Measurements from ENCODE around the gene CHRND. TPM values are rescaled to one million over a fixed set of nuclear protein-coding genes. Genes with fewer than 3 reads are reported as not detected.

The CHRND gene
- total and polyA plus RNA-seq, 2 experiments from 2014 or later = not detected

GRCh38 chr2:232584238-232584637 lies 58.3 kb downstream of the CHRND start:
- Histone ChIP-seq H3K4me3 (no peak overlapping the region), H3K9me3 (ENCODE audit: low read depth) (no peaks in the 10 kb centered on the region), H3K36me3 (replicated peaks; ENCODE audit: insufficient read depth, low read depth) (no peaks in the 10 kb centered on the region), H3K27ac (no peak overlapping the region), H3K4me2 (no peak overlapping the region), H3K27me3 (no peaks in the 10 kb centered on the region), H2AFZ (no peak overlapping the region), H3K9me2 (replicated peaks; ENCODE audit: insufficient read depth) (no peaks in the 10 kb centered on the region), H3K4me1 (ENCODE audit: insufficient read depth) (peaks cover 9% of the 10 kb centered on the region), H4K20me1 (ENCODE audit: insufficient read depth, poor library complexity, severe bottlenecking) (no peaks in the 10 kb centered on the region), H3K79me2 (no peaks in the 10 kb centered on the region)
- DNase-seq (ENCODE audit: low spot score) = no peak
- TF ChIP-seq EZH2phosphoT487 (IDR thresholded peaks at IDR 0.05; ENCODE audit: low read depth, severe bottlenecking, unreplicated experiment) (no peak), EZH2 (IDR thresholded peaks at IDR 0.05; ENCODE audit: borderline replicate concordance) (no peak), CTCF (IDR thresholded peaks at IDR 0.05; ENCODE audit: poor library complexity) (no peak)
- WGBS (ENCODE audit: low lambda C conversion rate, missing lambda C conversion rate) = 88% methylated on average over 6 of the region's 6 CpGs

Other genes starting within 250 kb of the CHRND start
- gene ALPP, start 147.4 kb upstream of the CHRND start, total RNA-seq = 6.5 and 8.7 TPM in 2 replicates
- gene ALPP, start 147.4 kb upstream of the CHRND start, polyA plus RNA-seq = 1.2 and 1.3 TPM in 2 replicates
- 0.16 and 1.5 TPM in 2 replicates for gene ALPG, start 119.3 kb upstream of the CHRND start, total RNA-seq
- gene ALPG, start 119.3 kb upstream of the CHRND start, polyA plus RNA-seq = 0.08 and 0.86 TPM in 2 replicates
- 3.9 and 4.1 TPM in 2 replicates for gene ALPI, start 70.0 kb upstream of the CHRND start, total RNA-seq
- gene ALPI, start 70.0 kb upstream of the CHRND start, polyA plus RNA-seq = 2.7 and 3.5 TPM in 2 replicates
- 1.0 and 1.1 TPM in 2 replicates for gene ECEL1, start 38.3 kb upstream of the CHRND start, total RNA-seq
- 1.2 and 1.4 TPM in 2 replicates for gene ECEL1, start 38.3 kb upstream of the CHRND start, polyA plus RNA-seq
- gene PRSS56, start 5.8 kb upstream of the CHRND start, total RNA-seq = not detected in 2 replicates
- not detected in 2 replicates for gene PRSS56, start 5.8 kb upstream of the CHRND start, polyA plus RNA-seq
- gene CHRNG, start 13.5 kb downstream of the CHRND start, total RNA-seq = not detected in 2 replicates
- gene CHRNG, start 13.5 kb downstream of the CHRND start, polyA plus RNA-seq = not detected in 2 replicates
- gene TIGD1, start 24.4 kb downstream of the CHRND start, total RNA-seq = 8.7 and 9.1 TPM in 2 replicates
- gene TIGD1, start 24.4 kb downstream of the CHRND start, polyA plus RNA-seq = 6.2 TPM in 2 replicates
- gene EIF4E2, start 24.5 kb downstream of the CHRND start, total RNA-seq = 76.9 and 97.3 TPM in 2 replicates
- 122 and 124 TPM in 2 replicates for gene EIF4E2, start 24.5 kb downstream of the CHRND start, polyA plus RNA-seq
- gene EFHD1, start 107.4 kb downstream of the CHRND start, total RNA-seq = 3.0 and 4.2 TPM in 2 replicates
- gene EFHD1, start 107.4 kb downstream of the CHRND start, polyA plus RNA-seq = 6.7 and 13.4 TPM in 2 replicates
- gene GIGYF2, start 171.2 kb downstream of the CHRND start, total RNA-seq = 63.6 and 69.4 TPM in 2 replicates
- 28.3 and 29.8 TPM in 2 replicates for gene GIGYF2, start 171.2 kb downstream of the CHRND start, polyA plus RNA-seq